IPS DF 19.7 (cell line): Measurements from ENCODE around the gene MMP17.

Experiments
- DNase-seq: peaks from one replicate; pipeline ENCODE4 v3.0.0-alpha.2; 2013; ENCODE audit warnings: low read depth, low spot score

The MMP17 gene

DNA sequence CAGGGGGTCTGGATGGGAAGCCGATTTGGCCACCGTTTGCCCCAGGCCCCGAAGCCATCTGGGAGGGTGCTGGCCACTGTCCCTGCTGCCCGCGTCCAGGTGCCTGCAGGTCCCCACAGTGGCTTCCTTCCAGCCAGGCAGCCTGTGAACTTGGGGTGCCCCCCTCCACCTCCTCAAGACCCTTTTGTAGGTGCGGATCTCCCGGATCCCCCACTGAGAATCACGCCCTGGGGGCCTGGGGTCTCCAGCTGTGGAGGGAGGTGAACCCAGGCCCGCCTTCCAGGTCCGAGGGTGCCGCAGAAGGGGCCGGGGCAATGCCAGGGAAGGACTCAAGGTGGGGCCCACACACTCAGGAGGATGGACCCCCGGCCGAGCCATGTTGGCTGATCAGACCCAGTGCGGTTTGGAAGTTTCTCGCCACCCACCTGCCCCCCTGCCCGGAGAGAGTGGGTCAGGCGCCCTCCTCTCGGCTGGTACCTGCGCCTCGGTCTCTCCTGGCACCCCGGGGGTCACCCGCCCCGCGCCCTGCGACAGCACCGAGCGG lies 1.7 kb downstream of the MMP17 start:
- no peak for DNase-seq

- DNase-seq: no peak
These were observed 2.2 kb downstream of the MMP17 start for GRCh38 chr12:131830335-131830913.

DNA sequence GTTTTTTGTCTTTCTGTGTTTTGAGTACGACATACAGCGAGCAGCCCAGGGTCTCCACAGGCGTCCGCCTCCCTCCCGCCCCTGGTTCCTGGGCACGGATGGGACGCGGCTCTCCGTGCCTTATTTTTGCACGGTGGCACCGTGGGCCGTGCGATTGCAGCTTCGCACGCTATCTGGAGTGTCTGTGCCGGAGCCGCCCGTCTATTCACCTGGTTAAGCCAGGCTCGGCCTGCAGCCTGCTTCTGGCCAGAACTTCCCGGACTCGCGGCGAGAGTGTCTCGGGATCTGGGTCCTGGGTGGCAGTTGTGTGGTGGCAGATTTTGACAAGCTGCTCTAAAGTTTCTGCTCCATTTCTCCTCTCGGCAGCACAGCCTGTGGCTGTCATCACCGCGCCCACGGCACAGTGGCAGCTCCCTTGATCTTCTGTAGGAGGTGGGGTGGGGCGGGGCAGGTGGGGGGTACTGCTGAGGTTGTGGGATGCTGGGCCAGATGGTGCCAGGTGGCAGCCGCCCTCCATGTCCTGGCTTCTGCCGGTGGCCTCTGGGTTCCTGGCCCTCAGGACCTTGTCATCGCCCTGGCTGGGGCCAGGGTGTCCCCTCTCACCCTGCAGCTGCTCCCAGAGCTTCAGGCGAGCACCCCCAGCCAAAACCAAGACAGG lies 2.9 kb downstream of the MMP17 start:
- no peak for DNase-seq

DNA sequence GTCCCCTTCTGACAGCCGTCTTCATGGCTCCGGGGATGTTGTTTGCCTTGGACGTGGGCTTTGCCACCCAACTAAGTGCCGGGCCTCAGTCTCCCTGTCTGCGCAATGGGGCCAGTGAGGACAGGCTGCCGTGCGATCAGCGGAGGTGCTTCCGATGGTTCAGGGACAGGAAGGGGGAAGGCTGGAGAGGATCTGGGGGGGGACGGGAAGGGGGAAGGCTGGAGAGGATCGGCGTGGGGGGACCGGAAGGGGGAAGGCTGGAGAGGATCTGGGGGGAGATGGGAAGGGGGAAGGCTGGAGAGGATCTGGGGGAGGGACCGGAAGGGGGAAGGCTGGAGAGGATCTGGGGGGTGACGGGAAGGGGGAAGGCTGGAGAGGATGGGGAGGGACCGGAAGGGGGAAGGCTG lies 3.4 kb downstream of the MMP17 start:
- DNase-seq: no peak

- DNase-seq: no peak
These were observed 4.4 kb downstream of the MMP17 start for GRCh38 chr12:131832321-131833231.

GRCh38 chr12:131833288-131833895 lies 5.2 kb downstream of the MMP17 start:
- DNase-seq: no peak

DNA sequence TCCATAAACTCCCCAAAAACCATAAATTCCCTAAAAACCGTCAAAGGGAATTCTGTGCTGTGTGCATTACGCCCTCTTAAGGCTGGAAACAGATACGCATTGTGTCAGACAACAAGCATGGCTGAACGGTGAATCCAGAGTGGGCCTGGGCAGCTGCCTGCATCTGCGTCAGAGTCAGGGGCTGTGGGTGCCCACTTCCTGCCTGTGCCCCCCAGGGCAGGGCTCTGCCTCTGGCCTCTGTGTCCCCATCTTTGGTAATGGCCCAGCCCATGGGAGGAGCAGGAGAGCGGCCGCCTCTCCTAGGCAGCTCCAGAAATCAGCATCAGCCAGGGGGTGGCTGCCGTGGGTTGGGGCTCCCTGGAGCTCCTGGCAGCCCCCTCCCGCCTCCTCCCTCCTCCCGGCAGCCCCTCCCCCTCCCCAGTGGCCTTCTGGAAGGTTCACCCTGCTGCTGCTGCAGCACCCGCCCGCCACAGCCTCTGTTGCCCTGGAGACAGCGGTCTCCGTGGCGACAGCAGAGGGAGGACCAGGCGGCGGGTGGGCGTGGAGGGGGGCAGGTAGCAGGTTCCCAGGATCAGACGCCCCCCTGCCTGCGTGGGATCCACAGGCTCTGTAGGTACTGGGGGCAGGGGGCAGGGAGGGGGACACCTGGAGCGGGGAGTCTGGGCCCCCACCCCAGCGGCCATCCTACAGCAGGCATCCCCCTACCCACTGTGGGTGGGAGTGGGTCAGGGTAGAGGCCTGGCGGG lies 5.9 kb downstream of the MMP17 start:
- no peak for DNase-seq

- no peak for DNase-seq
These were observed 6.8 kb downstream of the MMP17 start for GRCh38 chr12:131834798-131835615.

- DNase-seq: no peak
These were observed 7.5 kb downstream of the MMP17 start for GRCh38 chr12:131835616-131836171.

- no peak for DNase-seq
These were observed 8.0 kb downstream of the MMP17 start for GRCh38 chr12:131836193-131836592.

DNA sequence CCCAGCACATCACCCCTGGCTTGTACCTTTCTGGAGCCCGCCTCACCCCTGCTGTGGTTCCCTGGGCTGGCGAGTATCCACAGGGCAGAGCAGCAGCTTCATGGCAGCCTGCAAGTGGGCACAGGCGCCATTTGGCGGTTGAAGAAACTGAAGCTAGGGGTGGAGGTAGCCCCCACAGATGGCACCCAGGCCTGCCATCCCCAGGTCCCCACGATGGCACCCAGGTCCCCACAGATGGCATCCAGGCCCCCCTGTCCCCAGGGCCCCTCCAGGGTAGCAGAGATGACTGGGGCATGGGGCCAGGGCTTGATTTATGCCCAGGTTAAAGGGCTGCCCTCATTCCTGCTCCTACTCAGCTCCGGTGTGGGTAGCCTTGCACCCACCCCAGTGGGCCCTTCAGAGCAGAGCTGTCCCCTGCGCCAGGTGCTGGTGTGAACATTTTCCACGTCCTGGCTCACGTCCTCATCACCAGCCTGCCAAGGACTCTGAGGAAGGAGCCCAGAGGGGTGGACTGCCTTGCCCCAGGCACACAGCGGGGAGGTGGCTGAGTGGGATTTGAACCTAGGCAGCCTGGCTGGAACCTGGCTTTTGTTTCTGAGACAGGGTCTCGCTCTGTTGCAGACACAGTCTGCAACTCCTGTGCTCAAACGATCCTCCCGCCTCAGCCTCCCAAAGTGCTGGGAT lies 8.7 kb downstream of the MMP17 start:
- no peak for DNase-seq

DNA sequence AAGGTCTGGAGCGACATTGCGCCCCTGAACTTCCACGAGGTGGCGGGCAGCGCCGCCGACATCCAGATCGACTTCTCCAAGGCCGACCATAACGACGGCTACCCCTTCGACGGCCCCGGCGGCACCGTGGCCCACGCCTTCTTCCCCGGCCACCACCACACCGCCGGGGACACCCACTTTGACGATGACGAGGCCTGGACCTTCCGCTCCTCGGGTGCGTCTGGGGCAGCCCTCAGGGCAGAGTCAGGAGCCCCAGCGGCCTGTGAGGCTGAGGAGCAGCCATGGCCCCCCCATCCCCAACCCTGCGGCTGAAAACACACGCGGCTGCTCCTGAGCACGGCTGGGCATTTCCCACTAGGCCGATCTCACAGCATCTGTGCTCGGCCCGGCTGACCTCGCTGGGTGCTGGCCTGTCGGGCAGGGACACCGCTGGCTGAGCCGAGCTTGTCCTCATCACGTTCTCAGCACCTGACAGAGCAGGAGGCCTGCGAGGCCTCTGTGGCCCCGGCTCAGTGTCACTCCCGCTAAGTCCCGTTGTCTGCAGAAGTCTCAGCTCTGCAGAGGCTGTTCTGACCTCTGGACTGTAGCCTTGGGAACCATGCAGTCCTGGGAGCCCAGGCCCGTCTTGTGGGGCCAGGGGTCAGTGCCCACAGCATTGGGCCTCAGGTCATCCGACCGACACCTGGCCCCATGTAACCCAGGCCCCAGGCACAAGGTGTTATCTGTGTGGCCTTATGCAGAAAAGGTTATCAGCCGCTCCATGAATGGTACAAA lies 12.6 kb downstream of the MMP17 start:
- no peak for DNase-seq

- DNase-seq: no peak
These were observed 13.4 kb downstream of the MMP17 start for GRCh38 chr12:131841547-131841946.

- DNase-seq: no peak
These were observed 14.0 kb downstream of the MMP17 start for GRCh38 chr12:131842169-131842568.

DNA sequence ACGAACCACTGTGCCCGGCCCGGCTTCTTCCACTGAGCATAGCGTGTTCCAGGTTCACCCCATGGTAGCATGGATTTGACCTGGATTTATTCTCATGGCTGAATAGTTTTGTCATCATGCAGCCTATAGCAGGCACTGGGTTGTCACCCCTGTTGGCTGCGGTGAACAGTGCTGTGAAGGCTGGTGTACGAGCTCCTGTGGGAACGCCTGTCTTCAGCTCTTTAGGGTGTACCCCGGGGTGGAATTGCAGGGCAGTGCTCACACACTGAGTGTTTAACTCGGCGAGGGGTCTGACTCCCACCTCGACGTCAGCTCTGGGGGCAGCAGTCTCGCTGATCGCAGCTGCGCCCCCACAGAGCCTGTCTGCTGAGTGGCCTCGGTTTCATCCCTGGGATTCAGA lies 15.3 kb downstream of the MMP17 start:
- no peak for DNase-seq

DNA sequence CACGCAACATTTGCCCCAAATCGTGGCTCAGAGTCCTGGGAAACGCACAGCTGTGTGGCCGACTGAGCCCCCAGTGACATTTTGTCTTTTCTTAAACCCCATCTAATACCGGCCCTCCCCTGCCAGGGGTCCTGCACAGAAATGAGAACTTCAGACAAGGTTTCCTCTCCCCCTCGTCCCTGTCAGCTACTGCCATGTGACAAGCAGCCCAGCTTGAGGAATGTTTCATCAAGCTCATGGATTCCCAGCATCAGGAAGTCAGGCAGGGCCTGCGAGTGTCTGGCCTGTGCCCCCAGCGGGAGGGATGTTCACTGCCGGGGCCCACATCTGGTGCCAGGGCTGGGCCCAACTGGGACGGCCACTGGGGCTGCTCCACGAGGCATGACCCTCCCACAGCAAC lies 15.9 kb downstream of the MMP17 start:
- DNase-seq: no peak

DNA sequence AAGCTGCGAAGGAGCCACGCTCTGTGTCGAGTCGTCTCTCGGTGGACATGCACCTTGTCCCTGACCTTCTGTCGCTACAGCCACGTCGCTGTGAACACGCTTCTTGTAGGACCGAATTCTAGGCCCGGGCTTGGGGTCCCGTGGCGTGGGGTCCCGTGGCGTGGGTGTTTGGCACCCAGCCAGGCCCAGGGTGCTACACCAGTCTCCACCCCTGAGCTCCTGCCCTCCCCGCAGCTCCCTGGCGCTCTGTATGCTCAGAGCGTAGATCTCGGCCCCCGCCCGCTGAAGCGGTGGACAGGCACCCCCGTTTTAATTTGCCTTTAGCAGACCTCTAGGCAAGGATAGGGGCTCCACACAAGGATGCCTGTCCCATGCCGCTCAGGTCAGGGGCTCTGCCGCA lies 16.5 kb downstream of the MMP17 start:
- no peak for DNase-seq

DNA sequence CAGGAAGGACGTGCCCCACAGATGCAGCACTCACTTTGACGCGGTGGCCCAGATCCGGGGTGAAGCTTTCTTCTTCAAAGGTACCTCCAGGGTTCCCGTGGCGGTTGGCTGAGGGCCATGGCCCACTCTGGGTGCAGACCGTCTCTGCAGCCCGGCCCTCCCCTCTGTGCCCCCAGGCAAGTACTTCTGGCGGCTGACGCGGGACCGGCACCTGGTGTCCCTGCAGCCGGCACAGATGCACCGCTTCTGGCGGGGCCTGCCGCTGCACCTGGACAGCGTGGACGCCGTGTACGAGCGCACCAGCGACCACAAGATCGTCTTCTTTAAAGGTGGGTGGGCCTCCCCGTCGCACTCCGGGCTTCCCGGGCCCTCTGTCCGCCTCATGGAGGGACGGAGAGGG lies 16.9 kb downstream of the MMP17 start:
- DNase-seq: no peak

- DNase-seq: no peak
These were observed 19.3 kb downstream of the MMP17 start for GRCh38 chr12:131847456-131847855.
